Measurements from ENCODE around the gene BRD3.

Gene BRD3

DNA sequence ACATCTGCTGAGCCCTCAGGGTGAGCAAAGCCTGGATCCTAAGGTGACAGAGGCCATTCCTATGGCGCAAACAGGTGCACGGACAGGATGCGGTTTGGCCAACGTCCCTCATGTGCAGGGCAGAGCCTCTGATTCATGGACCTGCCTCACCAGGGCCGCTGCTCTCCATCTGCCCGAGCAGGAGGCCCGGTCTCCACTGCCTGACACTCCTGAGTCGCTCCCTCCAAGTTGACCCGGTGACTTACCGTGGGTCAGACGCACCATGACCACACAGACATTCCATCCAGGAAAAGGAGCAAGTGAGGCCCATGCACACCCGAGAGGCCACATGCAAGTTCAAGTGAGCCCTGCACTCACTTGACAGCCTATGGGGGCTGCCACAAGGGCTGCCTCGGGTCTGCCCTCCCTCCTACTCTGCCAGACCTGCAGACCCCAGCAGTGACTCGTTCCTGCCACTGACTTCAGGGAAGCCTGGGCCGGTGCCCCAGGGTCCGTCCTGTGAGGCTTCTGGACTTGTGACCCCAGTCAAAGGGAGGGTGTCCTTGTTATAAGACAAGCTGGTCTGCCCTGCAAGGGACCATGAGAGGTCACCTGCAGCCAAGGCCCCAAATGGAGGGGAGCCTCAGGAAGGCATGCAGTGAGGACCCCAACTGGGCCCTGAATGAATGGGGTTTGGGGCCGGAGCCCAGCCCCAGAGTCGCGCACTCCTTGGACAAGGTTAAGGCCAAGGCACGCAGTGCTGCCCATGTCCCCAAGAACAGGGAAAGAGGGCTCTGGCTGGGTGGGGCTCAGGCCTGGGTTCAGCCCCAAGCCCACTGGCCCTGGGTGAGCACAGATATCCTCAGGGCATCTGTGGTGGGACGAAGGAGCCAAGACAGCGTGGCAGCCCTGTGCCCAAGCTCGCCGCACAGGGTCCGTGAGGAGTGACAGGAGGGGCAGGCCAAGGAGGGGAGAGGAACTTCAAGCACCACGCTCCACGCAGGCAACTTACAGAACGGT lies 32.5 kb downstream of the BRD3 start:
- DNase-seq: no peak

GRCh38 chr9:134034215-134035040 lies 33.4 kb downstream of the BRD3 start:
- DNase-seq: no peak

- DNase-seq: no peak
These were observed 34.2 kb downstream of the BRD3 start for GRCh38 chr9:134033516-134034214.

- DNase-seq: no peak
These were observed 35.2 kb downstream of the BRD3 start for GRCh38 chr9:134032456-134033222.

DNA sequence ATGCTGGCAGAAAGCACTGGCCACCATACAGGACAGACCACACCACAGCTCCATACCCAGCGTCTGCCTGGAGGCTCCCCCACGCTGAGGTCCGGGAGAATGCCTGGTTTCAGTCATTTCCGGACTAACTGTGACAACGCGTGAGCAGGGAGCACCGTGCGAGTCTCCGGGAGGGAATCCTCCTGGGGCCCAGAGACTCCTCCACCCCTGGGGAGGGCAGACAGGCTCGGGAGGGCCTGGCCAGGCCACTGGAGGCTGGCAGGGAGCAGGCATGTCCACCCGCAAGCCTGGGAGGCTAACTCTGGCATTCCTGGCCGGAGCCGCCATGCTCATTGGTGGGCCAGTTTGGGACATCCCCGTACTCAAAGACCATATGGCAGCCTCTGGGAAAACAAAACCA lies 36.0 kb downstream of the BRD3 start:
- DNase-seq: no peak

GRCh38 chr9:134030821-134031470 lies 36.9 kb downstream of the BRD3 start:
- no peak for DNase-seq

GRCh38 chr9:134029248-134030226 lies 38.3 kb downstream of the BRD3 start:
- DNase-seq: no peak

GRCh38 chr9:134028575-134029247 lies 39.1 kb downstream of the BRD3 start:
- DNase-seq: no peak

DNA sequence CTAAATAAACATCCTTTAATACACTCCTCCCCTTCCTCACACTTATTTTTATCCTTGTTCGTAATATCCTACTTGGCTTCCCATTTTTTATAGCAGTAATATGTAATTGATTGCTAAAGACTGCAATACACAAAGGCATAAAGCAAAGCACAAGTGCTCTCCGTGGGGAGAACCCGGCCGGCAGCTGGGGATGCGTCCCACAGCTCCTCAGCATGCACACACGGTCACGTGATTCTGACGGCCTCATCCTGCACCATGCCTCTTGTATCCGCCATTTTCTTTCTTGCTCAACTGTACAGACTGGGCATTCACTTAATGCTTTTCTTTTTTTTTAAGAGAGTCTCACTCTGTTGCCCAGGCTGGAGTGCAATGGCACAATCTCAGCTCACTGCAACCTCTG lies 39.8 kb downstream of the BRD3 start:
- DNase-seq: no peak

- DNase-seq: no peak
These were observed 40.3 kb downstream of the BRD3 start for GRCh38 chr9:134027561-134027960.

GRCh38 chr9:134026981-134027380 lies 40.8 kb downstream of the BRD3 start:
- no peak for DNase-seq

DNA sequence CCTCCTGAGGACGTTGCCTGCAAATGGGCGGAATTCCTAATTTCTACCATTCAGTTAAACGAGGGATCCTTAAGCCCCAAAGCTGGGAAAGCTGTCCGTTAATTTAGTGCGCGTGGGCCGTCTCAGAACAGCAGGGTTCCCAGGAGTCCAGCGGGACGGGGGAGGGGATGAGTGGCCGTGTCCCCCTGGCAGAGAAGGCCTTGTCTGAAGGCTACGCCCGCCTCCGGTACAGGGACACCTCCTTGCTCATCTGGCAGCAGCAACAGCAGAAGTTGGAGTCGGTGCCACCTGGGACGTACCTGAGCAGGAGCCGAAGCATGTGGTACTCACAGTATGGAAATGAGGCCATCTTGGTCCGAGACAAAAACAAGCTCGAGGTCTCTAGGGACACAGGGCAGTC lies 41.2 kb downstream of the BRD3 start:
- no peak for DNase-seq

- DNase-seq: peak; percentile 33
These were observed 42.0 kb downstream of the BRD3 start for GRCh38 chr9:134025606-134026541.

DNA sequence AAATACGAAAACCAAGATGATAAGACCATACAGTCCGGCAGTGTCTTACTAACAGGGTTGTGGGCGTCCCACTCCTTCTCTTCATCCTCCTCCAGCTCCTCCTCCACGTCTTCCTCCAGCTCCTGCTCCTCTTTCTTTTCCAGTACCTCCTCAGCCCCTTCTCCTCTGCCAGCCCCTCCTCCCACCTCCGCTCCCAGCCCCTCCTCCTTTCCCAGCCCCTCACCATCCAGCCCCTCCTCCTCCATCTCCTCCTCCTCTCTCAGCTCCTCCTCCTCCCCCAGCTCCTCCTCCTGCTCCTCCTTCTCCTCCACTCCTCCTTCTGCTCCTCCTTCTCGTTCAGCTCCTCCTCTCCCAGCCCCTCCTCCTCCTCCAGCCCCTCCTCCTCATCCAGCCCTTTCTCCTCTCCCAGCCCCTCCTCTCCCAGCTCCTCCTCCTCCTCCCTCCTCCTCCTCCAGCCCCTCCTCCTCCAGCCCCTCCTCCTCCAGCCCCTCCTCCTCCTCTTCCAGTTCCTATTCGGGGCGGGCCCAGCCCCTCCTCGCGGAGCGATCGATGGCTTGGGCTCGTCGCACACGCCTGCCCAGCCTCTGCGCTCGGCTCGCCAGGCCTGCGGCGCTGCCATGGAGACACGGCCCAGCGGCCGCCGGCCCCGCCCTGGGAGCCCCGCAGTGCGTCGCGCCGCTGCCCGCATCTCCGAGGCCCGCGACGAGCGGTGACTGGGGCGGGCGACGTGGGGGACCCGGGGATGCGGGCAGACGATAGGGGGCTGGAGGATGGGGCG lies 42.8 kb downstream of the BRD3 start, which contains the start of gene BRD3OS:
BRD3OS (plus strand) TSS at position 654 of the 778 bp plus-strand sequence. CDS start 1,267 bp downstream, outside the sequence.
- peak; percentile 85 for DNase-seq

GRCh38 chr9:134024214-134024792 lies 43.5 kb downstream of the BRD3 start:
- no peak for DNase-seq

DNA sequence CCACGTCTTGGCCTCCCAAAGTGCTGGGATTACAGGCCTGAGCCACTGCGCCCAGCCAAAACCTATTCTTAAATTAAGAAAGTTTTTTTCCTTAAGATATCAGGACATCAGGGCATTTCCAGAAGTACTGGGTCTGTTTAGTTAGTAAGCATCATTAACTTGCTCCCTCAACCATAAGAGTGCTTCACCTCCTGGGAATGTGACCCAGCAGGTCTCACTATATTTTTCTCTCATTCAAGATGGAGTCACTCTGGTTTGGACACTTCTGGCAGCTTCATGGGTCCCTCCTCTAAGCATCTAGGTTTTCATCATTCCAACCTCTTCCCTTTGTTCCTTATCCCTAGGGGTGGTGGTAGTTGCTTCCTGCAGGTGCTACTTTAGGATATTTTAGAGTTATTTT lies 52.9 kb downstream of the BRD3 start:
- no peak for DNase-seq

DNA sequence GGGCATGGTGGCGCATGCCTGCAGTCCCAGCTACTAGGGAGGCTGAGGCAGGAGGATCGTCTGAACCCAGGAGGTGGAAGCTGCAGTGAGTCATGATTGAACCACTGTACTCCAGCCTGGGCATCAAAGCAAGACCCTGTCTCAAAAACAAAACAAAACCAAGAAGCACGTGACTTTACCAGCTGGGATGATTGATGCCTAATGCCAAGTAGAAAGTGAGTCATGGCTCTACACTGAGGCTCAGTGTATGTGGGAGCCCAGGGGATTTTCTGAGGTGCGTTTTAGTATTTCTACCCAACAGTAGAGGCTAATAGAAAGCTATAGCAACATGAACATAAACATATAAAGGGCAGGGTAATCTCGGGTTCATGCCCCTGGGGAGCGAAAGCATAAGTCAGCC lies 56.4 kb downstream of the BRD3 start:
- DNase-seq: no peak

Data from activated gamma-delta T cell (primary cell).